Breast epithelium (tissue), 4 donors: ENCODE data around the gene TGFBR3. TPM values are rescaled to one million over a fixed set of nuclear protein-coding genes. Genes with fewer than 3 reads are reported as not detected.

Experiments used
- DNase-seq, 2 donors: peaks; one replicate each; pipeline ENCODE4 v3.0.0-alpha.2; 2019; ENCODE audit warnings: low spot score in 2 of 2
- H3K27ac ChIP-seq, 2 donors: fragments of 200-600 bp; sonication (generic) in 1 of 2; one replicate each; pipeline ENCODE4 v1.5.1; 2016 to 2019; ENCODE audit warnings: mild to moderate bottlenecking in 1 of 2
- H3K27me3 ChIP-seq, 2 donors: fragments of 200-600 bp; sonication (generic) in 1 of 2; one replicate each; pipeline versions ENCODE4 v1.5.1 to v1.6.0; 2017 to 2019; ENCODE audit warnings: control low read depth in 1 of 2, mild to moderate bottlenecking in 1 of 2
- H3K36me3 ChIP-seq: fragments of 200-600 bp; one replicate; pipeline ENCODE4 v1.5.1; 2019
- H3K4me1 ChIP-seq, 2 donors: fragments of 200-600 bp; sonication (generic); one replicate each; pipeline ENCODE4 v1.5.1; 2016 to 2019; ENCODE audit warnings: control low read depth in 1 of 2
- H3K4me3 ChIP-seq, 3 donors: fragments of 200-600 bp; sonication (generic); 1 replicate in 2 of 3; 2 replicates in 1 of 3; pipeline ENCODE4 v1.5.1; 2016 to 2019; ENCODE audit warnings: mild to moderate bottlenecking in 3 of 3, moderate library complexity in 2 of 3
- H3K9me3 ChIP-seq, 2 donors: fragments of 200-600 bp; sonication (generic) in 1 of 2; one replicate each; pipeline ENCODE4 v1.5.1; 2016 to 2019; ENCODE audit warnings: control low read depth in 1 of 2
- CTCF ChIP-seq, 3 donors: fragments of 450-650 bp; IDR thresholded peaks; one replicate each; pipeline ENCODE4 v1.5.1; 2016 to 2017; ENCODE audit warnings: antibody characterized with exemption in 3 of 3, mild to moderate bottlenecking in 3 of 3, moderate library complexity in 3 of 3
- POLR2A ChIP-seq: fragments of 450-650 bp; IDR thresholded peaks from one replicate; pipeline ENCODE4 v1.6.1; 2016; ENCODE audit warnings: antibody characterized with exemption, mild to moderate bottlenecking, moderate library complexity
- POLR2AphosphoS5 ChIP-seq, 3 donors: sonication (generic); formaldehyde crosslinking; IDR thresholded peaks; one replicate each; pipeline ENCODE4 v1.6.1; 2017; ENCODE audit warnings: antibody characterized with exemption in 3 of 3
- intact Hi-C: fragments of 100-400 bp; cut with DNase I; formaldehyde crosslinking; loops from one replicate; pipeline ENCODE4 v1.15.1; 2023; ENCODE audit warnings: low total_unique reads
- total RNA-seq, 3 donors: library from RNA; depleted of rRNA; stranded (reverse); fragments of >200 nt; gene quantifications; one replicate each; pipeline ENCODE4 v1.1.0, GENCODE V29; 2016

The TGFBR3 gene
- total RNA-seq, 3 donors from 2014 or later: 127 to 287 (median 167) TPM

GRCh38 chr1:91811363-91812025 is 74.5 kb downstream of the TGFBR3 start:
- Histone ChIP-seq H3K4me3 (no peak overlapping the region), H3K4me1 (peaks cover 0 to 3% of the 10 kb centered on the region in 2 donors), H3K27ac (peak overlapping the region; percentile 39 to 51), H3K36me3 (no peaks in the 10 kb centered on the region), H3K9me3 (no peaks in the 10 kb centered on the region), H3K27me3 (no peaks in the 10 kb centered on the region)
- TF ChIP-seq POLR2A (no peak), POLR2AphosphoS5 (IDR thresholded peaks at IDR 0.05) (no peak), CTCF (IDR thresholded peaks at IDR 0.05) (no peak)
- intact Hi-C loops: no loop called here
- no peak for DNase-seq

GRCh38 chr1:91809317-91809716 is 76.6 kb downstream of the TGFBR3 start:
- TF ChIP-seq POLR2A (no peak), POLR2AphosphoS5 (IDR thresholded peaks at IDR 0.05) (no peak), CTCF (IDR thresholded peaks at IDR 0.05) (no peak)
- Histone ChIP-seq H3K9me3 (no peaks in the 10 kb centered on the region), H3K27me3 (no peaks in the 10 kb centered on the region), H3K4me3 (no peak overlapping the region), H3K36me3 (no peaks in the 10 kb centered on the region), H3K4me1 (peaks cover 0 to 8% of the 10 kb centered on the region in 2 donors), H3K27ac (peak overlapping the region; percentile 40 to 57)
- no peak for DNase-seq
- intact Hi-C loops: no loop called here

- TF ChIP-seq POLR2A (no peak), CTCF (IDR thresholded peaks at IDR 0.05) (no peak), POLR2AphosphoS5 (IDR thresholded peaks at IDR 0.05) (no peak)
- no peak overlapping the region for H3K4me3 ChIP-seq
- intact Hi-C loops: no loop called here
- H3K27ac ChIP-seq: peak overlapping the region; percentile 46 to 79
- no peaks in the 10 kb centered on the region for H3K9me3 ChIP-seq
- peaks cover 0 to 8% of the 10 kb centered on the region in 2 donors for H3K4me1 ChIP-seq
- H3K27me3 ChIP-seq: no peaks in the 10 kb centered on the region
- H3K36me3 ChIP-seq: no peaks in the 10 kb centered on the region
- DNase-seq: no peak
Observed at GRCh38 chr1:91807921-91808620, 77.9 kb downstream of the TGFBR3 start.

GRCh38 chr1:91806769-91807700 is 78.9 kb downstream of the TGFBR3 start:
- Histone ChIP-seq H3K27me3 (no peaks in the 10 kb centered on the region), H3K4me3 (no peak overlapping the region), H3K4me1 (peaks cover 0 to 8% of the 10 kb centered on the region in 2 donors), H3K36me3 (no peaks in the 10 kb centered on the region), H3K27ac (peak overlapping the region; percentile 46 to 79), H3K9me3 (no peaks in the 10 kb centered on the region)
- TF ChIP-seq CTCF (IDR thresholded peaks at IDR 0.05) (no peak), POLR2A (no peak), POLR2AphosphoS5 (IDR thresholded peaks at IDR 0.05) (no peak)
- intact Hi-C loops: no loop called here
- DNase-seq: no peak
